ENCODE results near the gene NEURL1B.
"Not testable (repeated sequence)": the region's sequence is repeated elsewhere in the genome, so short reads cannot be mapped to it uniquely, and the experiment has no call there.

The NEURL1B gene

GRCh38 chr5:172707285-172708182 is 66.5 kb downstream of the NEURL1B start:
- no peak overlapping the region for H3K4me3 ChIP-seq (replicated peaks; ENCODE audit: insufficient read depth, low read length)

GRCh38 chr5:172708183-172708505 is 67.1 kb downstream of the NEURL1B start:
- no peak for DNase-seq (ENCODE audit: low read depth in 1 of 2, low spot score in 1 of 2)
- H3K27me3 ChIP-seq (ENCODE audit: insufficient read depth, poor library complexity, severe bottlenecking): peaks cover 11% of the 10 kb centered on the region
- no peak overlapping the region for H3K4me3 ChIP-seq (replicated peaks; ENCODE audit: insufficient read depth, low read length)
- no peak for TF ChIP-seq GABPA (IDR thresholded peaks at IDR 0.05; ENCODE audit: low read depth)
- TF ChIP-seq, protein P1, sequence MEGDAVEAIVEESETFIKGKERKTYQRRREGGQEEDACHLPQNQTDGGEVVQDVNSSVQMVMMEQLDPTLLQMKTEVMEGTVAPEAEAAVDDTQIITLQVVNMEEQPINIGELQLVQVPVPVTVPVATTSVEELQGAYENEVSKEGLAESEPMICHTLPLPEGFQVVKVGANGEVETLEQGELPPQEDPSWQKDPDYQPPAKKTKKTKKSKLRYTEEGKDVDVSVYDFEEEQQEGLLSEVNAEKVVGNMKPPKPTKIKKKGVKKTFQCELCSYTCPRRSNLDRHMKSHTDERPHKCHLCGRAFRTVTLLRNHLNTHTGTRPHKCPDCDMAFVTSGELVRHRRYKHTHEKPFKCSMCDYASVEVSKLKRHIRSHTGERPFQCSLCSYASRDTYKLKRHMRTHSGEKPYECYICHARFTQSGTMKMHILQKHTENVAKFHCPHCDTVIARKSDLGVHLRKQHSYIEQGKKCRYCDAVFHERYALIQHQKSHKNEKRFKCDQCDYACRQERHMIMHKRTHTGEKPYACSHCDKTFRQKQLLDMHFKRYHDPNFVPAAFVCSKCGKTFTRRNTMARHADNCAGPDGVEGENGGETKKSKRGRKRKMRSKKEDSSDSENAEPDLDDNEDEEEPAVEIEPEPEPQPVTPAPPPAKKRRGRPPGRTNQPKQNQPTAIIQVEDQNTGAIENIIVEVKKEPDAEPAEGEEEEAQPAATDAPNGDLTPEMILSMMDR (IDR thresholded peaks at IDR 0.05; ENCODE audit: insufficient read depth, low read length): no peak
- no peak for TF ChIP-seq SPI1 (IDR thresholded peaks at IDR 0.05; ENCODE audit: borderline replicate concordance, low read depth)
- TF ChIP-seq REST (IDR thresholded peaks at IDR 0.05; ENCODE audit: insufficient replicate concordance, low read depth): no peak
- TF ChIP-seq POLR2AphosphoS5 (IDR thresholded peaks at IDR 0.05; ENCODE audit: low read depth): no peak
- no peak overlapping the region for H3K27ac ChIP-seq (replicated peaks)

More at GRCh38 chr5:172707285-172708182, 66.5 kb downstream of the NEURL1B start:
- no peak for TF ChIP-seq SPI1 (IDR thresholded peaks at IDR 0.05; ENCODE audit: borderline replicate concordance, low read depth)
- TF ChIP-seq, protein P1 (IDR thresholded peaks at IDR 0.05; ENCODE audit: insufficient read depth, low read length): peak; percentile 34
- TF ChIP-seq POLR2AphosphoS5 (IDR thresholded peaks at IDR 0.05; ENCODE audit: low read depth): no peak
- no peak for TF ChIP-seq GABPA (IDR thresholded peaks at IDR 0.05; ENCODE audit: low read depth)
- Histone ChIP-seq H3K27me3 (ENCODE audit: insufficient read depth, poor library complexity, severe bottlenecking) (peaks cover 11% of the 10 kb centered on the region), H3K27ac (replicated peaks) (no peak overlapping the region)
- peak; percentile 6 to 9 for DNase-seq (ENCODE audit: low read depth in 1 of 2, low spot score in 1 of 2)

GRCh38 chr5:172710676-172711075 is 69.6 kb downstream of the NEURL1B start:
- DNase-seq (ENCODE audit: low read depth in 1 of 2, low spot score in 1 of 2): no peak
- no peak overlapping the region for H3K27ac ChIP-seq (replicated peaks)
- H3K27me3 ChIP-seq (ENCODE audit: insufficient read depth, poor library complexity, severe bottlenecking): peaks cover 11% of the 10 kb centered on the region
- TF ChIP-seq POLR2AphosphoS5 (IDR thresholded peaks at IDR 0.05; ENCODE audit: low read depth): no peak
- TF ChIP-seq, protein P1 (IDR thresholded peaks at IDR 0.05; ENCODE audit: insufficient read depth, low read length): no peak
- no peak for TF ChIP-seq GABPA (IDR thresholded peaks at IDR 0.05; ENCODE audit: low read depth)
- TF ChIP-seq SPI1 (IDR thresholded peaks at IDR 0.05; ENCODE audit: borderline replicate concordance, low read depth): no peak
- TF ChIP-seq REST (IDR thresholded peaks at IDR 0.05; ENCODE audit: insufficient replicate concordance, low read depth): no peak
- no peak overlapping the region for H3K4me3 ChIP-seq (replicated peaks; ENCODE audit: insufficient read depth, low read length)

GRCh38 chr5:172711321-172711861 is 70.3 kb downstream of the NEURL1B start:
- not testable (repeated sequence) for H3K27ac ChIP-seq (replicated peaks); H3K4me3 ChIP-seq (replicated peaks; ENCODE audit: insufficient read depth, low read length); H3K27me3 ChIP-seq (ENCODE audit: insufficient read depth, poor library complexity, severe bottlenecking); DNase-seq (ENCODE audit: low read depth in 1 of 2, low spot score in 1 of 2)

All from HL-60 (cell line).